ENCODE results near the gene FBXO36. TPM values are rescaled to one million over a fixed set of nuclear protein-coding genes. Genes with fewer than 3 reads are reported as not detected.

Gene FBXO36
- total and polyA plus RNA-seq, 10 of the 15 experiments (the other 5 are each of a cell fraction or from before 2014, with no cell fraction given), result 0.79 to 2.7 (median 1.3) TPM

- intact Hi-C loops (cut with micrococcal nuclease; ENCODE audit: unreplicated experiment), result no loop called here
- SMC1A ChIA-PET (ENCODE audit: uncharacterized antibody, unreplicated experiment), result interaction anchor here (1.0 to 1.5 kb wide), 2 partner anchors 21 to 98 kb away, joined by 3 to 4 read pairs; no protein-coding TSS in a partner anchor
- RAD21 ChIA-PET (ENCODE audit: unreplicated experiment), result interaction anchor here (1.3 to 1.4 kb wide), 2 partner anchors 11 to 26 kb away, joined by 3 to 4 read pairs; no protein-coding TSS in a partner anchor
- Histone ChIP-seq H3K4me3 (no peak overlapping the region), H3K4me2 (ENCODE audit: control insufficient read depth, insufficient read depth) (no peak overlapping the region), H3K79me2 (ENCODE audit: control insufficient read depth, insufficient read depth, low read length) (peaks cover 81% of the 10 kb centered on the region), H4K20me1 (ENCODE audit: control insufficient read depth, insufficient read depth) (no peaks in the 10 kb centered on the region; the same call in none of the 2 replicates), H3K9me3 (replicated peaks; ENCODE audit: control insufficient read depth, insufficient read depth, low read length) (no peaks in the 10 kb centered on the region), H3K27me3 (replicated peaks in 1 of 2; ENCODE audit: control insufficient read depth in 2 of 2, insufficient read depth in 2 of 2, low read length in 1 of 2) (no peaks in the 10 kb centered on the region), H3K4me1 (ENCODE audit: control insufficient read depth, insufficient read depth, low read length) (peaks cover 5% of the 10 kb centered on the region), H3K36me3 (ENCODE audit: control insufficient read depth in 2 of 2, insufficient read depth in 2 of 2, low read length in 1 of 2) (peaks cover 5 to 25% of the 10 kb centered on the region in 2 experiments), H3K9ac (ENCODE audit: control insufficient read depth, insufficient read depth, low read length) (no peak overlapping the region), H3K27ac (ENCODE audit: control insufficient read depth, insufficient read depth) (no peak overlapping the region), H2AFZ (ENCODE audit: control insufficient read depth, low read depth, low read length) (no peak overlapping the region)
- in situ Hi-C loops (cut with MboI), result no loop called here
- POLR2A ChIA-PET, result interaction anchor here (0.6 to 1.1 kb wide), 2 partner anchors 13 to 15 kb away, joined by 3 to 4 read pairs; no protein-coding TSS in a partner anchor
- ATAC-seq (peak; percentile 23; the same call in 1 of the 3 replicates), DNase-seq (ENCODE audit: low read depth, low spot score) (no peak), FAIRE-seq (no peak)
- WGBS (ENCODE audit: insufficient coverage, insufficient replicate concordance, low lambda C conversion rate, missing lambda C conversion rate), result 5% methylated on average over 3 of the region's 3 CpGs
- BruUV-seq (replicated peaks), result no TSS peak
- TF ChIP-seq RAD21 (IDR thresholded peaks at IDR 0.05; ENCODE audit: insufficient read depth, low read depth, low read length) (no peak), EGR1 (IDR thresholded peaks at IDR 0.05; ENCODE audit: borderline replicate concordance in 1 of 2, low read depth in 2 of 2, low read length in 2 of 2) (no peak), ESRRA (IDR thresholded peaks at IDR 0.05; ENCODE audit: low read length) (no peak), ATF2 (IDR thresholded peaks at IDR 0.05; ENCODE audit: low read length) (peak; percentile 12; the same call in 1 of the 2 replicates), KLF5 (IDR thresholded peaks at IDR 0.05; ENCODE audit: partially characterized antibody) (no peak), SMAD1 (IDR thresholded peaks at IDR 0.05; ENCODE audit: low read depth, partially characterized antibody) (no peak)
- CTCF ChIA-PET, result interaction anchor here (1.3 to 6.2 kb wide), 4 partner anchors 11 to 119 kb away, joined by 4 to 32 read pairs (median 6); no protein-coding TSS in a partner anchor
Measured at GRCh38 chr2:229900012-229900411, 22.3 kb upstream of the FBXO36 start.

Data from GM12878 (cell line).